PC-9 (cell line): Measurements from ENCODE around the gene PKN2. TPM values are rescaled to one million over a fixed set of nuclear protein-coding genes. Genes with fewer than 3 reads are reported as not detected.

Experiments
- BruUV-seq: library from RNA; stranded (reverse); fragments of 400-500 nt; replicated peaks from 2 replicates; lab custom pipeline; 2021; lab: Mats Ljungman, UMichigan
- CTCF ChIA-PET: fragments of 300-600 bp; sonication (Branson Sonifier 250); formaldehyde crosslinking; loops from one replicate; lab custom pipeline; 2022; ENCODE audit warnings: antibody characterized with exemption; lab: Charles Lee
- POLR2A ChIA-PET: fragments of 300-600 bp; sonication (Branson Sonifier 250); formaldehyde crosslinking; loops from one replicate; lab custom pipeline; 2022; ENCODE audit warnings: antibody characterized with exemption; ENCODE audit not compliant: unreplicated experiment; lab: Charles Lee
- DNase-seq, 2 experiments: peaks; one replicate each; pipeline versions ENCODE4 v3.0.0 to v3.0.0-alpha.2; 2015 to 2022; ENCODE audit warnings: mixed read lengths in 1 of 2
- H2AFZ ChIP-seq: fragments of 200-600 bp; sonication (generic); 2 replicates; pipeline ENCODE4 v1.8.1; 2017; ENCODE audit warnings: antibody characterized with exemption
- H3F3A ChIP-seq: fragments of 200-600 bp; sonication (generic); 2 replicates; pipeline ENCODE4 v1.8.1; 2017; ENCODE audit warnings: antibody characterized with exemption, mild to moderate bottlenecking, low read depth; ENCODE audit not compliant: insufficient read depth
- H3K27ac ChIP-seq: fragments of 200-600 bp; sonication (generic); 2 replicates; pipeline ENCODE4 v1.6.1; 2016; ENCODE audit warnings: mixed run types
- H3K27me3 ChIP-seq: fragments of 200-600 bp; sonication (generic); 2 replicates; pipeline ENCODE4 v1.6.1; 2016; ENCODE audit warnings: low read depth, mixed run types; ENCODE audit not compliant: insufficient read depth
- H3K36me3 ChIP-seq: fragments of 200-600 bp; sonication (generic); 2 replicates; pipeline ENCODE4 v1.6.1; 2016; ENCODE audit warnings: low read depth, mixed run types
- H3K4me1 ChIP-seq: fragments of 200-600 bp; sonication (generic); replicated peaks from 2 replicates; pipeline ENCODE4 v1.6.1; 2016; ENCODE audit warnings: mixed run types; ENCODE audit not compliant: insufficient read depth
- H3K4me2 ChIP-seq: fragments of 200-600 bp; sonication (generic); 2 replicates; pipeline ENCODE4 v1.6.1; 2017; ENCODE audit warnings: mixed run types
- H3K4me3 ChIP-seq: fragments of 200-600 bp; sonication (generic); 2 replicates; pipeline ENCODE4 v1.6.1; 2016; ENCODE audit warnings: mixed run types
- H3K79me2 ChIP-seq: fragments of 200-600 bp; sonication (generic); 2 replicates; pipeline ENCODE4 v1.6.1; 2017; ENCODE audit warnings: low read depth, mixed run types
- H3K9me2 ChIP-seq: fragments of 200-600 bp; sonication (generic); 2 replicates; pipeline ENCODE4 v1.8.1; 2017; ENCODE audit warnings: mild to moderate bottlenecking; ENCODE audit not compliant: insufficient read depth
- H3K9me3 ChIP-seq: fragments of 200-600 bp; sonication (generic); 2 replicates; pipeline ENCODE4 v1.8.1; 2016; ENCODE audit warnings: low read depth; ENCODE audit not compliant: insufficient read depth
- H4K20me1 ChIP-seq: fragments of 200-600 bp; sonication (generic); 2 replicates; pipeline ENCODE4 v1.8.1; 2017; ENCODE audit not compliant: insufficient read depth
- CTCF ChIP-seq: fragments of 200-600 bp; sonication (generic); conservative IDR thresholded peaks from 2 replicates; pipeline ENCODE4 v1.6.1; 2017; ENCODE audit warnings: mixed run types, antibody characterized with exemption, mild to moderate bottlenecking, moderate library complexity
- EZH2 ChIP-seq: fragments of 200-600 bp; sonication (generic); IDR thresholded peaks from 2 replicates; pipeline ENCODE4 v1.8.0; 2017; ENCODE audit warnings: antibody characterized with exemption, low read depth
- intact Hi-C: fragments of 100-400 bp; cut with micrococcal nuclease; formaldehyde crosslinking; loops from one replicate; pipeline ENCODE4 v1.10.0; 2022; ENCODE audit not compliant: unreplicated experiment
- total RNA-seq: library from RNA; stranded (reverse); gene quantifications from 2 replicates; pipeline ENCODE4 v1.2.3, GENCODE V29; 2021

Gene PKN2
- total RNA-seq, 1 experiment from 2014 or later = 79.3 TPM

- peaks cover 11% of the 10 kb centered on the region for H3K79me2 ChIP-seq
- H3K4me2 ChIP-seq = no peak overlapping the region
- ChIA-PET POLR2A (no interaction called here), CTCF (interaction anchor here (0.6 kb wide), 1 partner anchor 132 kb away, joined by 3 read pairs; no protein-coding TSS in a partner anchor)
- no peak for DNase-seq
- H4K20me1 ChIP-seq = no peaks in the 10 kb centered on the region
- H2AFZ ChIP-seq = no peak overlapping the region
- intact Hi-C loops = no loop called here
- H3F3A ChIP-seq = peaks cover 37% of the 10 kb centered on the region
- no peaks in the 10 kb centered on the region for H3K9me2 ChIP-seq
- TF ChIP-seq CTCF = no peak
- TF ChIP-seq EZH2 = no peak
- H3K27me3 ChIP-seq = no peaks in the 10 kb centered on the region
- H3K4me3 ChIP-seq = no peak overlapping the region
- H3K36me3 ChIP-seq = peaks cover 45% of the 10 kb centered on the region
- peaks cover 27% of the 10 kb centered on the region for H3K9me3 ChIP-seq
- peaks cover 20% of the 10 kb centered on the region for H3K4me1 ChIP-seq
- no peak overlapping the region for H3K27ac ChIP-seq
- BruUV-seq = no TSS peak
Measured at GRCh38 chr1:88799491-88799890, 115.4 kb downstream of the PKN2 start.

- peaks cover 27% of the 10 kb centered on the region for H3K9me3 ChIP-seq
- TF ChIP-seq EZH2 (no peak), CTCF (peak; percentile 85)
- no peak for DNase-seq
- no peaks in the 10 kb centered on the region for H3K27me3 ChIP-seq
- ChIA-PET POLR2A (no interaction called here), CTCF (no interaction called here)
- peaks cover 35% of the 10 kb centered on the region for H3F3A ChIP-seq
- no peaks in the 10 kb centered on the region for H3K9me2 ChIP-seq
- no peak overlapping the region for H3K4me2 ChIP-seq
- no peak overlapping the region for H3K4me3 ChIP-seq
- H3K79me2 ChIP-seq = peaks cover 11% of the 10 kb centered on the region
- no peak overlapping the region for H3K27ac ChIP-seq
- intact Hi-C loops = no loop called here
- no peaks in the 10 kb centered on the region for H4K20me1 ChIP-seq
- peaks cover 20% of the 10 kb centered on the region for H3K4me1 ChIP-seq
- no TSS peak for BruUV-seq
- H2AFZ ChIP-seq = no peak overlapping the region
- H3K36me3 ChIP-seq = peaks cover 53% of the 10 kb centered on the region
Measured at GRCh38 chr1:88800382-88801051, 116.4 kb downstream of the PKN2 start.

DNA sequence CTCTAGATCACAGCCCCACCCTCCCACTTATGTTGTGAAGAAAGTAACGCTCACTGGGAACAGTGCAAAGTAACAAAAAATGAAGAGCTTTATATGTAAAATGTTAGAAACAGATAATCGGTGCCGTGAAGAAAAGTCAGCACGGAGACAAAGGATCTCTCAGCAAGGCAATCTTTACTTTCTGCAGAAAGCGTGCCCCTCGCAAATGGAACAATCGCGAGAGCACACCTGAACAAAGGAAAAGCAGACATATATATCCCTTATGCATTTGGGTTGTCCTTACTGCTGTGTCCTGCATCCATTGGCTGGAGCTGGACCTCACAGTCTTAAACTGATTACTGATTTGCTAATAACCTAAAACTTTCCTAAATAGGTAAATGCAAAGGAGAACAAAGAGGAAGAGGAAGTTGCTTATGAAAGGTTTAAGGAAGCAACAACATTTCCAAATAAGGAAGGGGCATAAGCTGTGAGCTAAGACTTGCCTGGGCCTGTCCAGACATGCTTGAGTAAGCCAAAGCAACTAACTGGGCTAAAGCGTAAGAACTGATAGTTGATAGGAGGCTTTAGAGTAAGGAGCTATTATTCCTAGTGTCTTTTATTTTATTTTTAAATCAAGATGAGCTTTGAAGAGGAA lies 117.6 kb downstream of the PKN2 start:
- peaks cover 35% of the 10 kb centered on the region for H3F3A ChIP-seq
- ChIA-PET POLR2A (interaction anchor here (0.5 to 0.7 kb wide), 2 partner anchors 36 to 118 kb away, joined by 3 to 4 read pairs; partner anchors contain the start of gene PKN2), CTCF (interaction anchor here (0.6 kb wide), 1 partner anchor 10 kb away, joined by 13 read pairs; no protein-coding TSS in a partner anchor)
- no peak overlapping the region for H3K4me3 ChIP-seq
- no peaks in the 10 kb centered on the region for H4K20me1 ChIP-seq
- no peaks in the 10 kb centered on the region for H3K27me3 ChIP-seq
- H3K36me3 ChIP-seq = peaks cover 62% of the 10 kb centered on the region
- TF ChIP-seq CTCF (no peak), EZH2 (no peak)
- intact Hi-C loops = no loop called here
- peak overlapping the region; percentile 70; the same call in 1 of the 2 replicates for H3K27ac ChIP-seq
- H3K79me2 ChIP-seq = peaks cover 11% of the 10 kb centered on the region
- H3K9me3 ChIP-seq = peaks cover 27% of the 10 kb centered on the region
- no peak for DNase-seq
- no peak overlapping the region for H2AFZ ChIP-seq
- no peaks in the 10 kb centered on the region for H3K9me2 ChIP-seq
- peaks cover 20% of the 10 kb centered on the region for H3K4me1 ChIP-seq
- H3K4me2 ChIP-seq = no peak overlapping the region
- BruUV-seq = no TSS peak
